CD4-positive, alpha-beta T cell treated with Interleukin-15 for 1 hour (primary cell): Measurements from ENCODE around the gene HTR4.

Source experiments
- DNase-seq: peaks from one replicate; pipeline ENCODE4 v3.0.0-alpha.2; 2020

The HTR4 gene

GRCh38 chr5:148524721-148525120 lies 129.6 kb downstream of the HTR4 start:
- DNase-seq, result no peak

- no peak for DNase-seq
Observed at GRCh38 chr5:148523139-148523538, 131.2 kb downstream of the HTR4 start.

DNA sequence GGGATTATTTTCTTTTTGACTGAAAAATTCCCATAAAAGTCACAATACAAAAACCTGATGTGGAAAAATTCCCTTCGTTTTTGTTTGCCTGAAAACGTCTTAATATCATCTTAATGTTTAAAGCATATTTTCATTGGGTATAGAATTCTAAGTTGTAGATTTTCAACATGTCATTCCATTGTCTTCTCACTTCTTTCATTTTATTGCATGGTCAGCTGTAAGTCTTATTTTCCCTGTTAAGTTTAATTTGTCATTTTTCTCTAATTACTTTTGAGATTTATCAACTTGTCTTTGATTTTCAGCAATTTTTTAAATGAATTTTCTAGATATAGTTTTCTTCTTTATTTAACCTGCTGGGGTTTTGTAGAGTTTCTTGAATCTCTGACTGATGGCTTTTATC lies 138.9 kb downstream of the HTR4 start:
- DNase-seq, result no peak

DNA sequence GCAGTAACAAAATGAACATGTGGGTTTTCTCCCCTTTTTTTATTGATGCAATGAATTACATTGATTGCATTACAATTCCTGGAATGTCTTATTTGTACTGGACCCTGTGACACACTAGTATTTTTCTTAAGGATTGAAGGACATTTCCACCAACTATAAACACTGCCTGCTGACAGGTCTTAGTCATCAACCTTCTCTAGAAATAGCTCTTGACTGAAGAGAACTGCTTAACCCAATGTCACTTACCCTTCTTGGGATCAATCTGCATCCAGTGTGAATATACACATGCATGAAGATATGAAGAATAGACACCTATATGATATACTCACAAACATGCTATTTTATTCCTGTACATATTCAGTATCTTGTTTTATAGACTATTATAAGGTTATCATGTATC lies 140.0 kb downstream of the HTR4 start:
- DNase-seq, result no peak

DNA sequence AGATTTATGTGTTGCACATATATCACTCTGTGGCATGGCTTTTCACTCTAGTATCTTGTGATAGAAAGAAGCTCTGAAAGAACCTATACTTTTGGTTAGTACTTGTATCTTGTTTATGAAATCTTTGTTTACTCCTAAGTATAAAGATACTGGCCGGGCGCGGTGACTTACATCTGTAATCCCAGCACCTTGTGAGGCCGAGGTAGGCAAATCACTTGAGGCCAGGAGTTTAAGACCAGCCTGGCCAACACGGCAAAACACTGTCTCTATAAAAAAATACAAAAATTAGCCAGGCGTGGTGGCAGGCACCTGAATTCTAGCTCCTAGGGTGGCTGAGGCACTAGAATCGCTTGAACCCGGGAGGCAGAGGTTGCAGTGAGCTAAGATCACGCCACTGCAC lies 141.8 kb downstream of the HTR4 start:
- DNase-seq, result no peak

DNA sequence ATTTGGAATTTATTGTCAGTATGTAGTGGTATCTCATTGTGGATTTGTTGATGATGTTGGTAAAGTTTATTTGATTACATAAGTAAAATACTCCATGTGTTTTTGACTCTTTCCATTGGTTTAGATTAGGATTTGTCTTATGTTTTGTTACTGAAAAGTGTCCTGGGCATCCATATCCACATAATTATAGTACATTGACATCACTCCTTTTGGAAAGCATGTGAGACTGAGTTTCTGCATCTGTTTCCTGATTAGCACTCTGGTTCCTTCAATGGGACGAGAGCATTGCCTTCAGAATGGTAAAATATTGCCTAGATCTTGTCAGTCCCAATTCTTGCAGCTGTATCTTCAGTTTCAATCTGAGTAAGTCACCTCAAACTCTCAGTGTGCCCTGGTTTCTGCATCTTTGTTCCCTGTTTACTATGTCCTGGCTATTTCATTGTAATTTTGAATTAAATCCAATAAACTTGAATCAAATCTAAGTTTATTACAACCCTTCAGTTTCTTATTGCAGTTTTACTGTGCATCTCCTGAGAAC lies 142.4 kb downstream of the HTR4 start:
- DNase-seq, result no peak

GRCh38 chr5:148509893-148510292 lies 144.4 kb downstream of the HTR4 start:
- DNase-seq, result no peak

- DNase-seq, result no peak
Observed at GRCh38 chr5:148507648-148508047, 146.7 kb downstream of the HTR4 start.

GRCh38 chr5:148499452-148499851 lies 154.9 kb downstream of the HTR4 start:
- no peak for DNase-seq

GRCh38 chr5:148497757-148498156 lies 156.6 kb downstream of the HTR4 start:
- DNase-seq, result no peak

DNA sequence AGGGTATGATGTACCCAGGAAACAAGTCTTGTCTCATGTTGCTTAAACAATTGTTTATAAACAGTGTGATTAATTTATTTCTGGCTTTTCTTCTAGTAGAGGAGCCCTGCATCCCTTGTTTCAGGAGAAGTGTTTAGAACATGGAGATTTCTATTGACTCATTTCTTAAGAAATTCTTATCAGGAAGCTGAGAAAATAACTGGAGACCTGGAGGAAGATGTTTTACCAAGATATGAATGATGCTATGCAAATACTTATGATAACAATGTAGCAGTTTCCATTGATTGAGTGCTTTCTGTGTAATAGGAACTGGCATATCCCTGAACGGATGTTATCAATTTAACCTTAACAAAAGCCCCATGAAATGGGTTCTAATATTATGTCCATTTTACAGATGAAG lies 162.0 kb downstream of the HTR4 start:
- DNase-seq, result no peak

DNA sequence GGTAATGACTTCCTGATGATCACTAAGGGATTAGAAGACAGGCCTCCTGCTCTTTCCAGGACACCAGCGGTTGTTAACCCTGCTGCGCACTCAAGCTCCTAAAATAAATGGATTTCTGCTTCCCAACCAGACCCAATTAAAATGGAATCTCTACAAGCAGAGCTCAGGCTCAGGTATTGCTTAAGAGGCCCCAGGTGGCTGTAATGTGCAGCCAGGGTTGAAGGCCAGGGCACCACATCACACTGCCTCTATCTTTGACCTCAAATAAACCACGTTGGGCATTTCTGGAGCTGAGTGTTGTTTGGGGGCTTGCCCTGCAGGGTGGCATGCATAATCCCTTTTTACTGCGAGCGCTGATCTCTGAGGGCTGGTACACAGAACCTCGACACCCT lies 162.5 kb downstream of the HTR4 start:
- no peak for DNase-seq

DNA sequence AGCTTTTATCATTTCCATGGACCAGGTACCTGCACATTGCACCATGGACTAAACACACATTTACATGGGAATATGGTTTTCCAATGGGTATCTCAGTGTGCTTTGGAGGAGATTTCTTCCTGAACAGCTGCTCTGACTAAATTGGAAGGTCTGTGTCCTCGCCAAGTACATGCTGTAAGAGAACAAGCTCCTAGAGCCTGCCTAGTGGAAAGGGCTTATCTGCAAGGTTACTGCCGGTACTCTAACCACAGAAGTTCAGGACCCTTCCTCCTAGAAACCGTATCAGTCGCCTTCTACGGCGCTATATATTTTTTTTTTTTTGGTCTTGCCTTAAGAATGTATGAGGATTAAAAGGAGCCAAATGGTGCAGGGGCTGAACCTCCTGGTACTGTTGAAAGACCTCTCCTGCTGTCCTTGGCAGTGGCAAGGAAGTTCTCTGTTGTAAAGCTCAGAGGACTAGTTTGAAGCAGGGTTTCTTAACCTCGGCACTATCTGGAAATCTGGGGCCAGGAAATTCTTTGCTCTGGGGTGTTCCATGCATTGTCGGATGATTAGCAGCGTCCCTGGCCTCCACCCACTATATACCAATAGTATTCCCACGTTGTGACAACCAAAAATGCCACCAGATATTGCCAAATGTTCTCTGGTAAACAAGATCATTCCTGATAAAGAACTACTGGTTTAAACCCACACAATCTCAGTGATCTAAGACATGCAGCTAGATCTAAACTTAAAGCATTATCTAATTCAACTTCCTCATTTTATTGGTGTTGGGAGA lies 163.1 kb downstream of the HTR4 start:
- DNase-seq, result no peak

DNA sequence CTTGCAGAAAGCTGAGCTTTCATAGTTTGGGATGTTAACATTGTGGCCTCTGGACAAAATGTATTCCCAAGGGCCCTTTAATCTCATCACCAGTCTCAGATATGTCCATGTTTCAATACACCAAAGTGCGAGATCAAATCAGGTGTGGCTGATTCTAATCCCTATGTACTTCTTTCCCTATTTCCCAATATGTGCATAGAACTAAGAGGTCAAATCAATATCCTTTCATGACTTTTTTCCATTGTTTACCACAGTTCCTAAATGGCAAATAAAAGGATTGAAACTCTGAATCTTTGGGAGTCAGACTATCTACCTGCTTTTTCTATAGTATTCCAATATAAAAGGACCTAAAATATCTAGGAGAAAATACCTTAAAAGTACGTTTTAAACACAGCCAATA lies 165.6 kb downstream of the HTR4 start:
- DNase-seq, result no peak

DNA sequence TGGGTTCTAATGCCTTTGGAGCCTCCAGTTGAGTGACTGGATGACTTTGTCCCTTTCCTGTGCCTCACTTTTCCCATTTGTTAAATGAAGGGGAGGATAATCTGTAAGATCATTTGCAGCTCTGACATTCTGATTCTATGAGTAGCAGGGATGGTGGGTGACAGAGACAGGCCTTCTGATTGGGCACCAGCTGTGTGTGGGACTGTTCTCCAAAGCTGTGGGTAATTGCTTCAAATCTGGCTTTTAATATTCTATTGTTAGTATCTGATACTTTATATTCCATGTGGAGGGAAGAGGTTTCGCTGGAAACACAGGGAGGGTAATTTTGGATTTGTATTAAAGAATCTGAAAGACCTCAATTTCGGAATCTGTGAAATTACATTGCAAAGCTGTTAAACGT lies 167.9 kb downstream of the HTR4 start:
- no peak for DNase-seq

- no peak for DNase-seq
Observed at GRCh38 chr5:148484651-148485050, 169.7 kb downstream of the HTR4 start.

GRCh38 chr5:148483750-148484149 lies 170.6 kb downstream of the HTR4 start:
- no peak for DNase-seq

GRCh38 chr5:148482697-148483462 lies 171.4 kb downstream of the HTR4 start:
- peak; percentile 33 for DNase-seq

DNA sequence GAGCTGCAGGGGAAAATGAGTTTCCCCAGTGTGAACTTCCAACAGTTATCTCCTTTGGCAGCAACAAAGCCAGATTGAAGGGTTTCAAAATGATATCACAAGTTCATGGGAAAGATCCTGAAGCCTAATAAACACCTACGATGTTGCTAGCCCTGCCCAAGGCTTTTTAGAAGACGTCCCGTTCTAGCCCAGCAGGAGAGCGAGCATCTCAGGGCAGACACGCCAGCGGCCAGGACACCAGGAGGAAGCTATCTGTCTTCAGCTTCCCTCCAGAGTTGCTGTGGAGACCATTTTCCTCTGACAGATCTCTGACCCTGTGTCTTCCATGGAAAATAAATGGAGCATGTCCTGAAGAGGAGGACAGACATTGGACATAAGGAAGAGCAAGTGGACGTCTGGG lies 172.1 kb downstream of the HTR4 start:
- no peak for DNase-seq

DNA sequence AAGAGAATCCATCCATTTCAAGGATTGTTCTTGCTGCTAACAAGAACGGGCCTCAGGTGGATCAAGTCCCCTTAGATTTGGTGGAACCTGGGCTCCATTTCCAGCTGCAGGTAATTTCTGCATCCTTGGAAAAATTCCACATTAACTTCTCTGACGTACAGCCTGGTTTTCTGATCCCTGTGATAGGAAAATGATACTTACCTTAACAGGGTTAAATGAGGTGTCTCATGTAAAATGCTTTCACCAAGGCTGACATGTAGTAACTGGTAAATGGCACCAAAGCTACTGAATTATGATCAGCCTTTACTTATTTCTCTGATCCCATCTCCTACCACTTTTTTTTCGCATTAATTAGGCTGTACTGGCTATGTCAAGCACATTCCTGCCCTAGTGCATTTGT lies 176.9 kb downstream of the HTR4 start:
- DNase-seq, result no peak

GRCh38 chr5:148476302-148476701 lies 178.0 kb downstream of the HTR4 start:
- no peak for DNase-seq

DNA sequence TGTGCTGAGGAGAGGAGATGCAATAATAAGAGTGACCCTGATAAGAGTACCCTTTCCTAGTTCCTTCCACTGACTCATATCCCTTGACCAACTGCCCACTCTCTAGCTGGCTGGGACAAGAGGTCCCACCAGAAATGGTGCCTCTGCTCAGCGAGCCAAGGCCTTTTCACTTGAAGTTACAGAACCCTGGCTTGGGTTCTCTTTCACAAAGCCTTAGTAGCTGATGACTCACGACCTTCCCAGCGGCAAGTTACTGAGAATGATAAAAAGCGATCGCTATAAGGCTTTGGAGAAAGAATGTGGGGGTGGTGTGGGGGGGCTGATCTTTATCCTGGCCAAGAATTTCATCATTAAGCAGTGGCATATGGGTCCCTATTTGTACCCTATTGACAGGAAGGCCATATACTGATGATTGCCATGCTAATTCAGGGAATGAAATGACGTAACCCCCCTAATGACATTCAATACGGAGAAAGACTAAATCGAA lies 180.3 kb downstream of the HTR4 start:
- DNase-seq, result no peak

- DNase-seq, result no peak
Observed at GRCh38 chr5:148471379-148471778, 182.9 kb downstream of the HTR4 start.

- DNase-seq, result no peak
Observed at GRCh38 chr5:148469501-148469935, 184.8 kb downstream of the HTR4 start.
